Activated CD4-positive, alpha-beta memory T cell treated with anti-CD3 and anti-CD28 coated beads for 36 hours (primary cell): ENCODE measurements around the gene PATL2. TPM values are rescaled to one million over a fixed set of nuclear protein-coding genes. Genes with fewer than 3 reads are reported as not detected.

Source experiments
- total RNA-seq, 2 experiments: library from RNA; stranded (reverse); gene quantifications; one replicate each; pipeline ENCODE4 v1.2.3, GENCODE V29; 2021

PATL2 gene
- total RNA-seq, 2 experiments from 2014 or later: 16.5 to 17.2 TPM

Other genes with a start within 250 kb of the PATL2 start
- 10 to 100 TPM; 92.6 to 95.2 TPM for gene EIF3J, start 174.2 kb downstream of the PATL2 start, total RNA-seq
- 10 to 100 TPM; 84.6 to 86.8 TPM for gene SPG11, start 47.7 kb downstream of the PATL2 start, total RNA-seq
- gene B2M, start 194 bp upstream of the PATL2 start, total RNA-seq: 1,000 to 10,000 TPM; 6,098 to 6,314 TPM
- gene TRIM69, start 25.2 kb upstream of the PATL2 start, total RNA-seq: 10 to 100 TPM; 76.0 to 78.0 TPM
- gene TERB2, start 245.4 kb upstream of the PATL2 start, total RNA-seq: not detected